GM12892 (cell line): ENCODE measurements around the gene SP1. TPM values are rescaled to one million over a fixed set of nuclear protein-coding genes. Genes with fewer than 3 reads are reported as not detected.
"Not testable (repeated sequence)": the region's sequence is repeated elsewhere in the genome, so short reads cannot be mapped to it uniquely, and the experiment has no call there.

ENCODE experiments used
- DNase-seq: peaks from one replicate; pipeline ENCODE4 v3.0.0; 2011; ENCODE audit not compliant: insufficient read length
- FAIRE-seq: peaks from 2 replicates; lab custom pipeline; 2011; peaks lifted over from hg19 to GRCh38; lab: Jason Lieb, UNC
- POLR2A ChIP-seq: IDR thresholded peaks from 2 replicates; pipeline ENCODE4 v1.6.1; 2011; ENCODE audit warnings: low read depth, low read length, control low read depth
- POLR2AphosphoS5 ChIP-seq: IDR thresholded peaks from 2 replicates; pipeline ENCODE4 v1.6.1; 2011; ENCODE audit warnings: low read depth, low read length, control low read depth
- TAF1 ChIP-seq: IDR thresholded peaks from 2 replicates; pipeline ENCODE4 v1.6.1; 2011; ENCODE audit warnings: low read depth, mild to moderate bottlenecking, control low read depth, low read length, borderline replicate concordance
- polyA plus RNA-seq: library from polyadenylated mRNA; unstranded; fragments of >200 nt; gene quantifications from one replicate; pipeline ENCODE4 v1.2.1, GENCODE V29; 2012; ENCODE audit warnings: missing spikeins, inconsistent platforms; ENCODE audit not compliant: missing spikeins

Gene SP1
- 16.9 TPM for polyA plus RNA-seq

DNA sequence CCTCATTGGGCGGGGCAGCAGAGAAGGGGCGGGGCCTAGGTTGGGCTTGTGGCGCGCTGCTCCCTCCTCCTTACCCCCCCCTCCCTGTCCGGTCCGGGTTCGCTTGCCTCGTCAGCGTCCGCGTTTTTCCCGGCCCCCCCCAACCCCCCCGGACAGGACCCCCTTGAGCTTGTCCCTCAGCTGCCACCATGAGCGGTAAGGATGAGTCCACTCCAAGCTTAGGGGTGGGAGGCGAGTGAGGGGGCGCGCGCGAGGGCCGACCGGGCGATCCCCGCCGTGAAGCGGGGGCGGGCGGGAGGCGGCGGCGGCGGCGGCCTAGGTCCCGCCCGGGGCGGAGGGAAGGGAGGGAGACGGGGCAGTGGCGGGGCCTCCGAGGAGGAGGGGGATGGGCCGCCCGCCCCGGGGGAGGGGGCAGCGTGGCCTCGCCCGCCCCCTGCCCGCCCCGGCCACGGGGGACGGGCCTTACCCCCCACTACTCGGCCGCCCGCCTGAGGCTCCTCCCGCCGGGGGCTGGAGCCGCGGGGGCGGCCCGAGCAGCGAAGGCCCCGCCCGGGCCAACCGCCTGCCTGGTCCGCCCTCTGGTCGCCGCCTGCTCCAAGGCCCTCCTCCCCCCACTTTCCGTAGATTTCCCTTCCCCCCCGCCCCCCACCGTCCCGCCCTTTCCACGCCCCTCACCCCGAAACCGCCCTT is at the start of gene SP1:
Gene SP1 (plus strand): TSS at position 73 of the 690 bp plus-strand sequence. CDS start 116 bp downstream, at position 189.
- FAIRE-seq (peak; percentile 9), DNase-seq (peak; percentile 71)
- peak; percentile 27; the same call in 1 of the 2 replicates for TF ChIP-seq POLR2A
- no peak for TF ChIP-seq POLR2AphosphoS5
- TF ChIP-seq TAF1: peak; percentile 35; the same call in 1 of the 2 replicates

DNA sequence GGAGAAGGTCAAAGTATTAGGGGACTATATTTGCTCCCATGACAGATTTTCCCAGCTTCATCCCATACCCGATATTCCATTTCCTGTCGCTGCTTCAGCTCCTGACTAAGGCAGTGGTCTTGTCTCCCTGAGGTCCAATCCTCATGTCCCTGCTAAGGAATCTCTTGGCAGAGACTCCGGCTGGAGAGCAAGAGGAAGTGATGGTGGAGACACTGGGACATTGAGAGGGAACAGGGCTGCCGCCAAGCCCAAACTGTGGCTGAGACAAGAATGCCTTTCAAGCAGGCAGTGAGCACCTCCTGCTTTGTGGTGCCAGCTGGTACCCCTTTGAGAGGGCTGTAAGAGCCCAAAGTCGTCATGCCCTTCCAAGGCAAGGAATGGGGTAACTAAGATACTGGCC is 49.3 kb upstream of the SP1 start:
- TF ChIP-seq TAF1: no peak
- TF ChIP-seq POLR2A: no peak
- no peak for TF ChIP-seq POLR2AphosphoS5
- FAIRE-seq (no peak), DNase-seq (no peak)

DNA sequence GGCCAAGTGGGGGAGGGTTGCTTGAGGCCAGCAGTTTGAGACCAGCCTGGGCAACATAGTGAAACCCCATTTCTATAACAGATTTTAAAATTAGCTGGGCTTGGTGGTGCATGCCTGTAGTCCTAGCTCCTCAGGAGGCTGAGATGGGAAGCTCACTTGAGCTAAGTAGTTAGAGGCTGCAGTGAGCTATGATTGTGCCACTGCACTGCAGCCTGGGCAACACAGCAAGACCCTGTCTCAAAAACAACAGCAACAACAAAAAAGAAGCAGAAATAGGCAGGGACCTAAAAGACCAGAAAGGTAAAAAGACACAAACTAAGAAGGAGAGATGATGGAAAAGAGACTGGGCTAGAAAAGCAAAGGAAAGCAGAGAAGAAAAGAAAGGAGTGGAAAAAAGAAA is 47.6 kb upstream of the SP1 start:
- not testable (repeated sequence) for FAIRE-seq

DNA sequence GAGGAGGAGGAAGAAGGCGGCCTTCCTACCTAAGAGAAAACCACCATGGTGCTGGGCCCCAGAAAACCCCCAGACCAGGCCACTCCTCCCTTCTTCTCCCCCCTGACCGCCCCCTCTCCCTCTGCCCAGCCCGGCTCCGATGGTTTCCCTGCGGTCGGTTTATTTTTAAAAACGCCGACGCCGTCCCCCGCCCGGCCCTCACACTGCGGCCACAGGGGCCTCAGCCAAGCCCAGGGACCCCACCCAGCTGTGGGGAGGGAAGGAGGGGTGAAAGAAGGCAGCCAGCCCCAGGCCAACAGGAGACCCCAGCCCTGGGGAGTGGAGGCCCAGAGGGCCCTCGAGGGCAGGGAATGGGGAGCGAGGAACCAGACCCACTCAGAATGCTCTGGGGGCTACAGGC is 47.2 kb upstream of the SP1 start:
- FAIRE-seq: no peak
- TF ChIP-seq POLR2AphosphoS5: no peak
- TF ChIP-seq TAF1: no peak
- no peak for TF ChIP-seq POLR2A

More for the DNA sequence above, 47.6 kb upstream of the SP1 start:
- not testable (repeated sequence) for DNase-seq

DNA sequence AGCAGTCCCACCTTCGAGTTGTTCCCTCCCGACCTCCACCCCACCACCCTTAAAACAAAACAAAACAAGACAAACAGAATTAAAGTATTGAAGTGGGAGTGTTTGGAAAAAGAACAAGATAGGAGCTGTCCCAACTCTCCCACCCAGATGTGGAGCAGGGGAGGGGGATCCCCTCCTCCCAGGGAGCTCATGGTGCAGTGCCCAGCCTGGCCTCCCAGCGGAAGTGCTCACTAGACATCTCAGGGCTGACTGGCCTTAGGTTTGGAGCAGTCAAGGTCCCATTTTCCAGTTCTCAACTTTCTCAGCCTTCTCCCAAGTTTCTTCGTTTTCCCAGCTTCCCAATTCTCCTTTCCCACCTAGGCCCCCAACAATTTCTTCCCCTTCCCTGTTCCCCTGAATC is 46.7 kb upstream of the SP1 start:
- FAIRE-seq: no peak
- no peak for DNase-seq
- no peak for TF ChIP-seq POLR2AphosphoS5
- TF ChIP-seq TAF1: no peak
- no peak for TF ChIP-seq POLR2A

More for the DNA sequence above, 47.2 kb upstream of the SP1 start:
- DNase-seq: no peak

DNA sequence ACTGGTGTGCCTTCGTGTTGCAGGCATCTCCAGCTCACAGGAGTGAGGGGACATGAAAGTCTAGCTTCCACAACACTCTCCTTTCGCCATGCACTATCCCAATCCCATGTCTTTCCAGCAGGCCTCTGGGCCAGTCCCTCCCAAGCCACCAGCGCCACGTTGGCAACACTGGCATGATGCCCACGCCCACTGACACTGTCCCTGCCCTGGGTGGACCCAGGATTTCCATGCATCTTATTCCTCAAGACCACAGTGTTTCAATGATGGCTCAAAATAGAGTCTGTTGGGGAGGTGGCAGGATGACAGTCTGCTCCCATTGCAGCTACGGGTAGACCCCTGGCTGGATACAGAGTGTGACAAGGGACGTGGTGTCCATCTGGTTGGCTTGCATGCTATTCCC is 46.1 kb upstream of the SP1 start:
- TF ChIP-seq POLR2A (no peak), TAF1 (no peak), POLR2AphosphoS5 (no peak)
- no peak for DNase-seq
- FAIRE-seq: no peak

DNA sequence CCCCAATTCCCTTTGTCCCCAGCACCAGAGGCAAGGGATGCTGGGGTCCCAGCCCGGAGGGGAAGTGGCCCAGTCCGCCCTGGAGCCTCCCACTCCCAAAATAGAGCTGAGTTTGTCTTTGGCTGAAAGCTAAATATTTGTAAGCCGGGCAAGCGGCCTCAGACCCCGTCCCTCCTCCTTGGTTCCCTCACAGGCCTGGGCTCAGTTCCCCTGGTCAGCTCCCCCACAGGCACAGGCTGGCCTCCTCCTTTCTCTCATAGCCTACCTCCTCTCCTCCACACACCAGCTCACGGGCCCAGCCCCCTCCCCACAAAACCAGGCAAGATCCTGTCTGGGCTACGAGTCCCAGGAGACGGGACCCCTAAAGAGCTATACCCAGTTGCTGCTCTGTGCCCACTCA is 45.2 kb upstream of the SP1 start:
- DNase-seq (no peak), FAIRE-seq (no peak)
- TF ChIP-seq POLR2AphosphoS5: no peak
- TF ChIP-seq TAF1: no peak
- TF ChIP-seq POLR2A: no peak

DNA sequence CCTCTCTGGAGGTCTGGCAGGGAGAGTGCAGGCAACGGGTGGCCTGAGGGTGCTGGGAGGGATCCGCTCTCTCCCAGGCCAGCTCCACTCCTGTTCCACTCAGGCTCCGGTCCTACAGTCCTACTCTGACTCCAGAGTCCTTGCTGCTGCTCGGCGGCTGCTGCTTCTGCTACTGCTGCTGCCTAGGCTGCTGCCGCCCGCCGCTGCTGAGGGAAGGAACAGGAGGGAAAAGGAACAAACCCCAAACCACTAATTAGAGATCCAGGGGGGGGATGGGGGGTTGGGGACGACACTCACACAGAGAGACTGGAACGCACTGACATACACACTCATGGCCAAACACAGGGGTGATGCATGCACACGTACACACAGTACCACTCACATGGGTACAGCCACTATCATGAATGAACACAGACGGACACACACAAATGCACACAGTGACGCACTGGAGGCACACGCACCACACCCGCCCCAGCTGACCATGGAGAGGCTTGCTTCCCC is 43.7 kb upstream of the SP1 start, which contains the start of gene SP7:
Gene SP7 (minus strand): TSS at position 174 of the 501 bp plus-strand sequence. CDS start 708 bp downstream, outside the sequence.
- DNase-seq (no peak), FAIRE-seq (no peak)
- TF ChIP-seq POLR2A (no peak), POLR2AphosphoS5 (no peak), TAF1 (no peak)

DNA sequence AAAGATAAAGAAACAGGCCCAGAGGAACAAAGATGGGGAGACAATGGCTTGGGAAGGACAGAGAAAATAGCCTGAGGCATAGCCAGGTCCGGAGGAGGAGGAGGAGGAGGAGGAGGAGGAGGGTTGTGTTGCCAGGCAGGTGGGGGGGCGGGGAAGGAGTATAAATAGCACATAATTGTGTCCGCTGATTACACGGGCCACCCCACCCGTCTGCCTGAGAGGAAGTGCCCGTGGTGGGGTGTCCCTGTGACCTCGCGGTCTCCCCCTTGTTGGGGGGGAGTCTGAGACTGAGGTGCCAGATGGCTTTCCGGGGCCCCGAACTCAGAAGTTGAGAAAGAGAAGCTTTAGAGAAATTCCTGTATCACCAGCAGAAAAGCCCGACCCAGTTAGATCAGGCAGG is 42.0 kb upstream of the SP1 start:
- TF ChIP-seq TAF1 (no peak), POLR2A (no peak), POLR2AphosphoS5 (no peak)
- DNase-seq (no peak), FAIRE-seq (no peak)

DNA sequence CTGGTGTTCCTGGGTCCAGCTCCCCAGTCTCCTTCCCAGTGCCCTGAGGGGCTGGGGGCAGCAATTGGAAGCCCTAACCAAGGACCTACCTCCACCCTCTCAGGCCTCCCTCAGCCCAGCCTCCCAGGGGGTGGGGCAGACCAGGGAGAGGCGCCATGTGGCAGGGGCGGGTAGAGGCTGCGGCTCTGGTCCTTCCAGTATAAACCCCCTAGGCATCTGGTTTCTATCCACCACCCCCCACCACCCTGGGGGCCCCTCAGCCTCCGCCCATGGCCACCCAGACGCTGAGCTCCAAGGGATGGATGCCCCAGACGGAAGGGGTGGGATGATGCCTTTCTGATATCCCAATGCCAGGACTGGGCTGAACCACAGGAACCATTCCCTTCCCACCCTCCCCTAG is 41.1 kb upstream of the SP1 start:
- FAIRE-seq (no peak), DNase-seq (no peak)
- TF ChIP-seq POLR2AphosphoS5 (no peak), TAF1 (no peak), POLR2A (no peak)

DNA sequence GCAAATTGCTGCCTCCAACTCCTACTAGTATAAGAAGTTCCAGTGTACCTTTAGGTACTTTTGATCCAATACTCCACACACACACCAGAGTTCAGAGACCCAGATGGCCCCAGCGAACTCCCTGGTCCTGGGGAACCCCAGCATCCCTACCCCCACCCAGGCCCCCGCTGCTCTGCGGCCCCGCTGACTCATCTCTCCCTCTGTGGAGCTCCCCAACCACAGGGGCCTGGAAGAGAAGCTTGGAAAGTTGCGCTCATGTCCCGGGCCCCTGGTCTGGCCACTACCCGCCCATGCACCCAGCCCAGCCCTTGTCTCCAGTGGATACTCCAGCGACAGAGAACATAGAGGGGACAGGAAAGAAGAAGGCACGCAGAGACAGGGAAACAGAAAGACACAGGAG is 39.6 kb upstream of the SP1 start:
- no peak for TF ChIP-seq POLR2A
- no peak for TF ChIP-seq POLR2AphosphoS5
- TF ChIP-seq TAF1: no peak
- no peak for FAIRE-seq
- no peak for DNase-seq

DNA sequence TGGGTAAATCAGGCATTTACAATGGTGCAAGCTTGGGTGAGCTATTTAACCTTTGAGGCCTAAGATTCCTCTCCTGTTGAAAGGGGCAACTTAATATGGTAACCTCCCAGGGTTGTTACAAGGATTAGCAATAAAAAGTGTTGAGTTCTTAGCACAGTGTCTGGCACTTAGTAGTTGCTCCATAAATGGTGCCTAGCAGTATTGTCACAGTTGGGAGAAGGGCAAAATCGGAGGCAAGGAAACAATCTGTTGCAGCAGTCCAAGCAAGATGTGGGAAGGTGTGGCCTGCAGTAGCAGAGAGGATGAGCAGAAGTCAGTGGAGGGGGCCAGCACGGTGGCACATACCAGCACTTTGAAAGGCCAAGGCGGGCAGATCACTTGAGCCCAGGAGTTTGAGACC is 36.5 kb upstream of the SP1 start:
- FAIRE-seq (no peak), DNase-seq (no peak)
- no peak for TF ChIP-seq POLR2A
- no peak for TF ChIP-seq POLR2AphosphoS5
- TF ChIP-seq TAF1: no peak

DNA sequence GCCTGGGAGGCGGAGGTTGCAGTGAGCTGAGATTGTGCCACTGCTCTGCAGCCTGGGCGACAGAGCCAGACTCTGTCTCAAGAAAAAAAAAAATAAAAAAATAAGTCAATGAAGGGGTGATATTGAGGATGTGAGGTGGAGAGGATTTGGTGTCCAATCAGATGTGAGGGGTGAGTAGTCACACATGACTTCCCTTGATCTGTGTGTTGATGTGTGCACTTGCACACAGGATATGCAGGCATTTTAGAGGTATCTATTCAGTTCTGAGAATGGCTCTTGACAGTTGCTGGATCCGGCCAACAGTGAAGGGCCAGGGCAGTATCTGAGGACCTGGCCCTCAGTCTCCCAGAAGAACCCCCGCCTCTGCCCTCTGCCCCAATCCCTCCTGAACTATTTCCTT is 36.0 kb upstream of the SP1 start:
- no peak for TF ChIP-seq POLR2AphosphoS5
- TF ChIP-seq TAF1: no peak
- no peak for TF ChIP-seq POLR2A
- no peak for FAIRE-seq

More for the DNA sequence above, 36.0 kb upstream of the SP1 start:
- DNase-seq: no peak
